Activated CD8-positive, alpha-beta memory T cell treated with anti-CD3 and anti-CD28 coated beads, Interleukin-2, amount 50 U/mL, for 1 hour (primary cell): ENCODE data around the gene NUDT8.
"Not testable (repeated sequence)": the region's sequence is repeated elsewhere in the genome, so short reads cannot be mapped to it uniquely, and the experiment has no call there.

Experiments
- DNase-seq: peaks from one replicate; pipeline ENCODE4 v3.0.0-alpha.2; 2020; ENCODE audit errors: extremely low read depth

NUDT8 gene

DNA sequence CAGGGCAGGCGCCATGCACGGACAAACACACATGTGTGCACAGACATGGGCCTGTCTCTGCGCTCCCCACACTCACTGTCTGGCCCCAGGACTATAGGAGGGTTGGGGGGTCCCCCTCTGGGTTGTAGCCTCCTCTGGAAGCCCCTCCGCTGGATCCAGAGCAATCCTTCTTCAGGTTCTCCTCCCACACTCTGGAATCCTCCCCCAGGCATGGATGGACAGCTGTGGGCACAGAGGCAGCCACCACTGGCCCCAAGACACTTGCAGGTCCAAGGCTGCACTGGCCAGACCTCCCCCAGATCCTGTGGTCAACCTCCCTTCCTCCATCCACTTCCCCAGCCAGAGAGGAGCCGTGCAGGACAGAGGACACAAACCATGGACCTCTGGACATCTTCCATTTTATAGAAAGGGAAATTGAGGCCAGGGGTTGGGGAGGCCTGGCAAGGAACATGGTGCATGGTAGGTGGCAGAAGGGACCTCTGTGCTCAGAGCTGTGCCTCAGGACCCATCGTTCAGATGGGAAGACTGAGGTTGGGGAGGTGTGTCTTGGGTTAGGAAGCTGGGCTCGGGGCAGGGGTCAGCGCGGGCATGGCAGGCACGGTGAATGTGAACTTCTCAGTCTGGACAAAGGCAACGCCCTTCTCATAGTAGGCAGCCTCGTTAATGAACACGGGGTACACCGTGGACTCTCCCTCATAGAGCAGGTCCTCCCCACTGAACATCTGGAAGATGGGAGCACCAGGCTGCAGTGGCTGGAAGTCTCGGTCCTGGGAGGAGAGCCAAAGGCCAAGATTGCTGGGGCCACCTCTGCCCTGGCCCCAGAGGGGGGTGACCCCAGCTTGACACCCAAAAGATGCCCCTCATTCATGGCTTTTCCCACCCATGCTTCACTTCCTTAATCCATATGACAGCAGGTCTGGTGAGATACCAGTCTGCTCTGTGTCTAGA is 12.7 kb upstream of the NUDT8 start:
- DNase-seq: no peak

GRCh38 chr11:67641338-67642172 is 11.8 kb upstream of the NUDT8 start:
- no peak for DNase-seq

- no peak for DNase-seq
These were observed 11.1 kb upstream of the NUDT8 start for GRCh38 chr11:67640758-67641337.

DNA sequence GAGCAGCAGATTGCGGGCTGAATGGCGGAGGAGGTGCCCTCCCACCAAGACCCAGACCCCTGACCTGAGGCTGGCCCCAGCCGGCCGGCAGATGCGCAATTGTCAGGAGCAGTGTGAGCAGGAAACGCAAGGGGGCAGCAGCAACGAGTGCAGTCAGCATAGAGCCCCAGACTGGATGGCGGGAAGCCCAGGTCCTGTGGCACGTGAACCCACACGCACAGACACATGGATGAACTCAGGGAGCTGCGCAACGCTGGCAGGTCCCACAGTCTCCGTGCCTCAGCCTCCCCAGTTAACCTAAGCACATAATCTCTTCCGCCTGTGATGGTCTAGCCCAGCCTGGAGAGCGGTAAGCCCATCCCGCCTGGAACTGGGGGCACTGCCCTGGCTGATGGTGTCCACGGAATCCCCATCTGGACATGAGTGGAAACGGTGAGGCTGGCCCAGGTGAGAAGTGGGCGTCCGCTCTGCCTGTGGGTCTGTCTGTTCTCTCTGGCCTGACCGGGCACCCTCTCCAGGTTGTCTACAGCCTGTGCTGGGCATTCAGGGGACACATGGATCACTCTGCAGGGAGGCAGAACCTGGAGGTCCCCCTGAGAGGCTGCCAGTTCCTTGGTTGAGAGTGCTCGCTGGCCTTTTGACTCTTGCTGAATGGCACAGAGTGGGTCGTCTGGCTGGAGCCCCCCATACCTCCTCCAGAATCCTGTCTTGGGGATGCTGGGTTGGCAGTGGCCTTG is 10.5 kb upstream of the NUDT8 start:
- no peak for DNase-seq

- no peak for DNase-seq
These were observed 9.7 kb upstream of the NUDT8 start, which contains the start of gene TBX10 for GRCh38 chr11:67639438-67639859. Gene TBX10 (minus strand): TSS chr11:67639763. CDS start chr11:67639472, 291 bp downstream.

DNA sequence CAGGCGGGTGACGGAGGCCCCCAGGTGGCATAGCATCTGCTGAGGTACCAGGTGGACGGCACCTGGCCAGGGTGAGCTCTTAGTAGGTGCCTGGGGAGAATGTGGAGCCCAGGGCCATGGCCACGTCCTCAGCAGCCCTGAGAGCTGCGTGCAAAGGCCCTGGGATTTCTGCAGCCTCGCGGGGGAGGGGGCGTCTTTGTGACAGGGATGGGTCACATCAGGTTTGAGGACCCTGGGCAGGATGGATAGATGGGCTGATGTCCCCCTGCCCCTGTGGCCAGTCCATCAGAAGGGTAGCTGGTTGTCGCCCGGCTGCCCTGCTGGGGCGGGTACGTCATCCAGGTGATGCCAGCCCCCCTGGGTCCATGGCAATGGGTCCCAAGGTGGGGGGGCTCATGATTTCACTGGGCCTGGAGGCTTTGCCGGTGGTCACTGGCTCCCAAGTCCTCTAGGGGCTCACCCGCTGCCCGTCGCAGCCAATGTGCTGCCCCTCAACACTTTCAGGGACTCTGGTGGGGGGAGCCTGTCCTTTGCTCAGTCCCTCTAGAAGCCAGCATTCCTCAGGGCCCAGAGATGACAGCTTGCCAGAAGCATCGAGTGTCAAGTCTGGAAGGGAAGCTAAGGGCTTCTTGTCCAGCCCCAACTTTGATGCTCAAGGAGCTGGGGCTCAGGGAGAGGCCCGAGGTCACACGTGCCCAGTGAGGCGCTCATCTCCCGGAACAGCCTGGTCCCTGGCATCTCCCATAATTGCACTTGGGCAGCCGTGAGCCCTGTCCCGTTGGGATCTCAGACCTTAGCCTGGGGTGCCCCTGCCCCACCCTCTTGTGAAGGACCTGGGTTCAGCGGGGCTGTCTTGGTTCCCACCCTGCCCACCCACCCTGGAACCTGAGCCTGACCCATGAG is 9.0 kb upstream of the NUDT8 start:
- no peak for DNase-seq

DNA sequence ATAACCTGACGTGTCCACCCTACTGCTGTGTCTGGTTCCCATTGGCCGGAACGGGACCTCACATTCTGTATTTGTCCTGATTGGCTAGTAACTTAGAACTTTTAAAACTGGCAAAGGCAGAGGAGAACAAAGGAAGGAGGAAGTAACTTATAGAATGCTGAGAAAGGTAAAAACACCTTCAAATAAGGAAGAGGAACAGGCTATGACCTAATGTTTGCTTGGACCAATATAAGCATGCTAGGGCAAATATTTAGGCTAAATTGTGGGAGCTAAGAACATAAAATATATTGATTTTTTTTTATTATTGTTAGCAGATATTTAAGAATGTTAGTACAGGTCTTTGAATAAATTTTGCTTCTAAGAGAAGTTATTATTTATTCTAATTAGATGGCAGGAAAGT is 7.7 kb upstream of the NUDT8 start:
- not testable (repeated sequence) for DNase-seq

DNA sequence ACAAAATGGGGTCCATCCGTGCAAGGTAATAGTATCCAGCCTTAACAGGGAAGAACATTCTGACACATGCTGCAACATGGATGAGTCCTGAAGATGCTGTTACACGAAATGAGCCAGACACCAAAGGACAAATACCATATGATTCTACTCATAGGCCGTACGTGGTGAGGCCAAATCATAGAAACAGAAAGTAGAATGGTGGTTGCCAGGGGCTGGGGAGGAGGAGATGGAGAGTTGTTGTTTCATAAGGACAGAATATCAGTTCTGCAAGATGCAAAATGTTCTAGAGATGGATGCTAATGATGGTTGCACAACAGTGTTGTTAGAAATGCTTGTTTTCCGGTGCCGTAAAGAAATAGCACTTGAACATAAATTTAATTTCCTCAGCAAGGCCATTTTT is 7.2 kb upstream of the NUDT8 start:
- DNase-seq: no peak

DNA sequence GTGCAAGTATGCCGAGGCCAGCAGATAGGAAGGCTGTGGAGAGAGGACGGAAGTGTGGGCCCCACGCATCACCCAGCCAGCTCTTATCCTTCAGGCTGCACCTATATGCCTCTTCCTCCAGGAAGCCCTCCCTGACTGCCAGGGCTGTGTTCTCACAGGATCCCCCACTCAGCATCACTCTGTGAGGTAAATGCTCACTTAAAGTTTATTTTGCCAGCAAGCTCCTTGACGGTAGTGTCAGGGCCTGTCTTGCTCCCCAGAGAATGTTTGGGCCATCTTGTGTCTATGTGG is 5.4 kb upstream of the NUDT8 start:
- DNase-seq: no peak

GRCh38 chr11:67634366-67635230 is 4.9 kb upstream of the NUDT8 start:
- no peak for DNase-seq

DNA sequence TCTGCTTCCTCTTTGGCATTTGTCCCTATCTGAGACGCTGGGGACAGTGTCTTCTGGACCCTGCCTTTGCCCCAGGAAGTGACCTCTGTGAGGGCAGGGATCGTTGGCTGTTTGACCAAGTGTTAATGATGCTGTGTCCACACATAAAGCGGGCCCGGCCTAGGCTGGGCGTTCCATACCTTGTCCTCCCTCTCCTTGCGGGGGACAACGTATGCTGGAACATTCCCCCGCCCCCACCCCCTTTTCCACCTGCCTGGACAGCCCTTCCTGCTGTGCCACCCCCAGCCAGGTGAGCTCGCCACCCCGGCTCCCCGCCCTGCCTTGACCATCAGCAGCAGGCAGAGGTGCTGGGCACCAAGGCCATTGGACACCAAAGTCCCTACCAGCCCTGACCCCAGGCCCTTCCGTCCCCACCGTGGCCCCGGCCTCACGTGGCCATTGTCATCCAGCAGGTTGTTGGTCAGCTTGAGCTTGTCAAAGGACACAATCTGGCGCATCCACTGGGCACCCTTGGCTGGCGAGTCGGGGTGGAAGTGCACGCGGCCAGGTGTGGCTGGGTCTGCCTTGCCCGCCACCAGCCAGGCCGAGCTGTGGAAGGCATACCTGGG is 4.1 kb upstream of the NUDT8 start:
- no peak for DNase-seq

DNA sequence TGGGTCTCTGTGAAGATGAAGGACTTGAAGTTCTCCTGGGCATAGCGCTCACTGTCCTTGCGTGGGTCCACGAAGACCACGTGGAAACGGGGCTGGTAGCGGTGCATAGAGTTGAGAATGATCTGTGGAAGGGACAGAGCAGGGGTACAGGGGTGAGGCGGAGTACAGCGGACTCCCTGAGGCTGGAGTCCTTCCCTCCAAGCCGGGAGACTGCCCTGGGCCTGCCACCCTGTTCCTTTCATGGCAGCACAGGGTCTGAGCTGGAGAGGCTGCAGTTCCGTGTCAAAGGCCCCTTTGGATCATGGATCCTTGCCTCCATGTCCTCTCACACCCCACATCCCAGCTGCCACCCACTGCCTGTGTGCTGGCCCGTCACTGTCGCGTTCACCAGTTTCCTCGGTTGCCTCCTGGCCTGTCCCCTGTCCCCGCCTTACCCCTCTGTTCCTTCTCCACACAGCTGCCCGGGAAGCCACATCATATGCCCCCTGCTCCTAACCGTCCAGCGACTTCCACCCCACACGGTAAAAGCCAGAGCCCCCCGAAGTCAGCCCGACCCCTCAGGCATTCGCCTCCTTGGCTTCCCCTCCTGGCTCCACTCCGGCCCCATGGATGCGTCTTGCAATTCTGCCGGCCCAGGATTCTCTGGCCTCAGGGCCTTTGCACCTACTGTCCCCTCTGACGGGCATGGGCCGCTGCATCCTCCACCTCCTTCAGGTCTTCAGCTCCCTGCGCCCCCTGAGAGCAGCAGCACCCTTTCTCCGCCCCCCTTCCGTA is 3.4 kb upstream of the NUDT8 start:
- no peak for DNase-seq

DNA sequence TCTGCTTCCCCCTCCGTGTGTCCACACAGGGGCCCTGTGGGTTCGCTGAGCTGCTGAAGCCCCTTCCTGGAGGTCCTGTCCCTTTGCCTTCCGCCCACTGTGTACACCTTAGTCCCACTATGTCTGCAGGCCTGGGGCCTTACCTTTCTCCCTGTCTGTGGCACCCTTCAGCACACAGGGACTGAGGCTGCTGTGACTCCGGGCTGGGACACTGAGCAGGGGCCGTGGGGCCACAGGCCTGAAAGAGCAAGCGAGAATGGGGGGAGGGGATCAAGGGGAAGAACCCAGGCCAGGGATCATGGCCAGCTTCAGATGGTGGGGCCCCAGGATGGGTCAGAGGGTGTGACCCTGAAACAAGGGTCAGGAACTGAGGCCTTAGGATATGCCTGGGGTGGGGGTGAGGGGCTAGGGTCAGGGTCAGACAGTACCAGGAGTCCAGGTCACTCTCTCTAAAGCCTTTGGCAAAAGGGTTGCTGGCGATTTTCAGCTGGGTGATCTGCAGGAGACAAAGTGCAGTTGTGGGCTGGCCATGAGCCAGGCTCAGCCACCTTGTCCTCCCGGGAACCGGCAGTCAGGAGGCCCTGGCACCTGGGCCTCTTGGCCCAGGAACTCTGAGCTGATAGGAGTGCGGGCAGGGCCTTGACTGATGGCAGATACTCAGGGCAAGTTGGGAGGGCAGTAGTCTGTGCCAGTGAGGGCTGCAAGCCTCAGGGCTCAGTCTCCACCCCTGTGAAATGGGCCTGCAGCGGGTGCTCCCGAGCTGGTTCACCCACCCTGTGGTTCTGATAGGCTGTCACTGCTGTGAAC is 2.6 kb upstream of the NUDT8 start:
- no peak for DNase-seq

DNA sequence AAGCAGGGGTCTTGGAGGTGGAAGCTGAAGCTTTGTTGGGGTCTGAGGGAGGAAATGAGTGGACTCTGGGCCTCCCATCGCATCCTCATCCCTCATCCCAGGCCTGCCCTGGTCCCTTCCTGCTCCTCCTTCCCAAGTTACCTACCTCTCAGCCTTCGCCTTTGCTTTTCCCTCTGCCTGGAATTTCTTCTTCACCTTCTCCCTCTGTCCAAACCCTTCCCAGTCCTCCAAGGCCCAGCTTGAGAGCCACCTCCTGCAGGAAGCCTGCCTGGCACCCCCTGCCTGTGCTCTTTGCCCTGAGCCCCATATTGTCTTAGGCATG is 2.1 kb upstream of the NUDT8 start:
- no peak for DNase-seq

GRCh38 chr11:67631411-67631810 is 1.7 kb upstream of the NUDT8 start:
- no peak for DNase-seq

GRCh38 chr11:67630943-67631331 is 1.2 kb upstream of the NUDT8 start:
- DNase-seq: no peak

DNA sequence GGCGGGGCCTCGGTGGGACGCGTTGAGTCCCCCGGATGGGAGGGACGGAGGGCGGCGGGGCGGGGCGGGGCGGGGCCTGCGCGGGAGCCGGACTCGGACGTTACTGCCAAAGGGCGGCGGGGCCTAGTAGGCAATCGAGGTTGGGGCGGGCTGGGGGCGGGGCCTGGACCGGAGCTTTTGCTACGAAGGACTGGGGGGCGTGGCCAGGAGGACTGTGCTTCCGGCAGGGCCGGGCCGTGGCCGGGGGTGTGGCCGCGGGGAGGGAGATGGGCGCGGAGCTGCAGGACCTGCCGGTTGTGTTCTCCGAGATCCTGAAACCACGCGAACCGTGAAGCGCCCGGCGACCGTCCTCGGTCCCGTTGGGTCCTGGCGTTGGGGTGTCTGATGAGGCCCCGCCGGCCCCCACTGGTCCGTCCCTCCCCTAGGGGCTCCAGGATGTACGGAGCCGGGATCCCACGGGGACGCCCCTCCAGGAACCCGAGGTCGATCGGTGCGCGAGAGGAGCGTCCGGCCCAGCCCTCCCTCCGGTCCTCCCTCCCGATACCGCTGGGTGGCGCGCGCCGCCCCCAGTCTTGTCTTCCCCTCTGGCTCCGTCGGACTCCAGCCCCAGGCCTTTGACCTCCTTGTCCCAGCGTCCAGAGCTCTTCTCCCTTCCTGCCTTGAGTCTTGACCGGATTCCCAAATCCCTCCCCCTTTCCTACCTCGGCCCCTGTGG is 648 bp upstream of the NUDT8 start:
- DNase-seq: peak; percentile 84
